ENCODE results near the gene SOX18.

The SOX18 gene

DNA sequence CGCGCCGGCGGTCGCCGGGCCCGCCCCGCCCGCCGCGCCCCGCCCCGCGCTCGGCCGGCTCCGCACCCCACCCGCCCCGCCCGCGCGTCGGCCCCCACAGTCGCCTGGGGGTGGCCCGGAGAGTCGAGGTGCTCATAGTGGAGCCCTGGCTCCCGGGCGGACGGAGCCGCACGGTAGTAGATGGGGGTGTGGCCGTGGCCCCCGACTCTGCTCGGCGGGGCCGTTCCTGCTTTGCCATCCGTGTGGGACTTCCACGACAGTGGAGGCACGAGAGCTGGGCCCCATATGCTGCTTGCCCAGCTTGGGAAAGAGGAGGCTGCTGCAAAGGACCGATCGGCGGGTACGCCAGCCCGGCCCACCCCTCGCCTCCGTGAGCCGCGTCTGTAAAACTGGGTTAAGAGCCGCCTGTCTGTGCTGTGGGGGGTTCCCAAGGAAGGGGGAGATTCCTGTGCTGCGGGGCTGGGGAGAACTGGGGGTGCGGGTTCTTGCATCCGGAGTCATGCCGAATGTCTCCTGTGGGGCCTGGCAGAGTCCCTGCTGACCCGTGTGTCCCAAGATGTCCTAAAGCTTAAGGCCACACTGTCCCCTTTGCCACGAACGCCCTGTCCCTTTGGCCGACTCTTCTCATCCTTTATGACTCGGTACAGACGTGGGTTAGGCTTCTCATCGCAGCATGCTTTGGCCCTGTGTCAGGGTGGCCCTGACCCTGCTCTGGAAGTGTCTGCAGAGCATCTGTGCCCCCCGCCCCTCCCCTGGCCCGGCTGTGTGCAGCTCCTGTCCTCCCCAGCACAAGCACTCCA, 30.8 kb upstream of the SOX18 start, which contains the start of gene OPRL1:
OPRL1 (plus strand) TSS at position 70 of the 800 bp plus-strand sequence. CDS start 12,639 bp downstream, outside the sequence.
- DNase-seq = no peak

DNA sequence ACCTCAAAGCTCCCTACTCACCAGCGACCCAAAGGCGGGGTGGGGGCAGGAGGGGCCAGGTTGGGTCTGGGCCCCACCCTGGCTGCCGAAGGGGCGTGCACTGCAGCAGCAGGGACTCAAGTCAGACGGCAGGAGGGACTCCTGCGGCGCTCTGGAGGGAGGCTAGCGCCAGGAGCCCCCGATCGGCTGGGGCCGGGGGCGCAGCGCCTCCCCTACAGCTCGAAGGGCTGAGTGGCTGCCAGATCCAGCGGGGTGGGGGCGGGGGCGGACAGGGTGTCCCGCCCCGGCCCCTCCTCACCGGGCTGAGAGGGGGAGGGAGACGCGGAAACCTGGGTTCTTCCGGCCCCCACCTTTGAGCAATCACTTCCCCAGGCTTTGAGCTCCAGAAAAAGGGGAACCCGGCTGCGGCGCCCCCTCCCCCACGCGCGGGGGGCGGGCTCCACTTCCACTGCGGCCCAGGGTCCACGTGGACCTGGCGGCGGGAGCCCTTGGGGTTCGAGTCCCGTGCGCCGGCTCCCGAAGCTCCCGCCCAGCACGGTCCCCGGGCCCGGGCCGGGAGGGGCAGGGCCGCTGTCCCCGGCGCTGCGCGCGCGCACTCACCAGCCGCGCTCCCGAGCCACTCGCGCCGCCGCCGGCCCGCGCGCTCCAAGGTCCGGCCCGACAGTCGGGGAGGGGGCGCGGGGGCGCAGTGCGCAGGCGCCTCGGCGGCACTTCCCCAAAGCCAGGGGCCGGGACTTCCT, 30.0 kb upstream of the SOX18 start, which contains the start of gene RGS19:
RGS19 (minus strand) TSS at position 246 of the 740 bp plus-strand sequence. CDS start 2,632 bp downstream, outside the sequence.
- DNase-seq = peak; percentile 73

DNA sequence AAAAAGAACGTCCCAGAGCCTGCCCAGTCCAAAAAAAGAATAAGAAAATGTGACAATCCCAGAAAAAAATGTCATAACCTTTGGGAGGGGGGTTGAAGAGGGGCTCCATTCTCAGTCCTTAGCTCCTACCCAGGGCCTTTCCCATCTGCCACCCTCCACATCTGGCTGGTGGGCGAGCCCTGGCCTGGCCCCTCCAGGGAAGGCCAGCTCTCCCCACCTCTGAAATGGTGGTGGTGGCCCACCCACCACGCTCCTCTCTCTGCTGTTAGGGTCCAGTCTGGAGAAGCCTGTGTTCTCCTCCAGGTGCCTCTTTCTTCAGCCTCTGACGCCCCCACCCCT, 29.5 kb upstream of the SOX18 start:
- DNase-seq = no peak

DNA sequence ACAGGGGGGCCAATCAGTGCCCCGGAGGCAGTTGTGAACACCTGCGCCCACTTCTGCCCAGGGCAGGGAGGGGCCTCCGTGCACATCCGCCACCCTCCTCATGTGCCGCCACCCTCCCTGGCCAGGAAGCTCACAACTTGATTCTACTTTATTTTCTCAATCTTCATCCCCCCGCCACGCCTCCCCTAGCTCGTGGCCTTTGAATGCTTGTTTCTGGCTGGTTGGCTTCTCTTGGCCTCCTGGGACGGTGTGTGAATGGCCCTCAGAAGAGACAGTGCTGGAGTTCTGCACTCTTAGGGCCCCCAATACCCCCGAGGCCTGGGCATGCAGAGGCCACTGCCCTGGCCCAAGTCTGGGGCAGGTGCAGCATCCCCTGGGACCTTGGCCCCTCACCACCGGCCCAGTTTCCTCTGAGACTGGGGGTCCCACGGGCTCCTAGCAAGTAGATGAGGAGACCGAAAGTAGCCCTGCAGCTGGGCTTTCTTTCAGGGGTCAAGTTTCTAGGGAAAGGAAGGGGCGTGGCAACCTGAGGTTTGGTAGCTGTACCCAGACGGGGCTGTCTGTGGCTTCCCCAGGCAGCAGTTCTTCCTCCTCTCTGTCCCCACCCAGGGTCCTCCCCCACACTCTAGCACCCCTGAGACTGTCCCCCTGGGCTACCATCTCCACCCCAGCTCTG, 28.6 kb upstream of the SOX18 start:
- no peak for DNase-seq

DNA sequence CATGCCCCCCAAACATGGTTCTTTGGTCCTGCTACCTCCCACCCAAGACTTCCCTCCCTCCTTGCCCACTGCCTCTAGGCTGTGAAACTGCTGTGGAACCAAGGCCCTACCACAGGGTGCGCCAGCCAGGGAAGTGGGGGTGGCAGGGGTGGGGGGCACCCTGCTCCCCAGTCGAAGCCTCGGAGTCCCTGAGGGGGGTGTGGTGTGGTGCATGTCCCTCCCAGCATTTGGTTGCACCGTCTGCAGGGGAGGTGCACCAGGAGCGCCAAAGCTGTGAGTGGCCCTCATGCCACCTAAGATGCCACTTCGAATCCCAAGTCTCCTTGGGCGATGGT, 28.1 kb upstream of the SOX18 start:
- no peak for DNase-seq

DNA sequence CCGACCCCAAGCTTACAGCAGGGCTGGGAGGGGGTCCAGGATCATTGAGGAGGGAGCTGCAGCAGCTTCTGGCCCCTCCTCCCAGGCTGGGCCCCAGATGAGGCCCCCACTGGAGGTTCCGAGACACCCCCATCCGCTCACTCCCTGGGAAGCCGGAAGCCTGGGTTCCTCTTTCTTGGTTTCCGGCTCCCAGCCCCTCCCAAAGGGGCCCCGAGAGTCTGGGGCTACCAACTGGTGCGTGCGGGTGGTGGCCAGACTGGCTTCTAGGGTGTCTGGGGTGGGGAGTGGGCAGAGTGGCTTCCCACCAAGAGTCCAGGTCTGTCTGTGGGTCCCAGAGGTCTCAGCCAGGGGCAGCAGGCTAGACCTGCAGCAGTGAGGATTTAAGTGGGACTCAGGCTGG, 27.7 kb upstream of the SOX18 start:
- no peak for DNase-seq

DNA sequence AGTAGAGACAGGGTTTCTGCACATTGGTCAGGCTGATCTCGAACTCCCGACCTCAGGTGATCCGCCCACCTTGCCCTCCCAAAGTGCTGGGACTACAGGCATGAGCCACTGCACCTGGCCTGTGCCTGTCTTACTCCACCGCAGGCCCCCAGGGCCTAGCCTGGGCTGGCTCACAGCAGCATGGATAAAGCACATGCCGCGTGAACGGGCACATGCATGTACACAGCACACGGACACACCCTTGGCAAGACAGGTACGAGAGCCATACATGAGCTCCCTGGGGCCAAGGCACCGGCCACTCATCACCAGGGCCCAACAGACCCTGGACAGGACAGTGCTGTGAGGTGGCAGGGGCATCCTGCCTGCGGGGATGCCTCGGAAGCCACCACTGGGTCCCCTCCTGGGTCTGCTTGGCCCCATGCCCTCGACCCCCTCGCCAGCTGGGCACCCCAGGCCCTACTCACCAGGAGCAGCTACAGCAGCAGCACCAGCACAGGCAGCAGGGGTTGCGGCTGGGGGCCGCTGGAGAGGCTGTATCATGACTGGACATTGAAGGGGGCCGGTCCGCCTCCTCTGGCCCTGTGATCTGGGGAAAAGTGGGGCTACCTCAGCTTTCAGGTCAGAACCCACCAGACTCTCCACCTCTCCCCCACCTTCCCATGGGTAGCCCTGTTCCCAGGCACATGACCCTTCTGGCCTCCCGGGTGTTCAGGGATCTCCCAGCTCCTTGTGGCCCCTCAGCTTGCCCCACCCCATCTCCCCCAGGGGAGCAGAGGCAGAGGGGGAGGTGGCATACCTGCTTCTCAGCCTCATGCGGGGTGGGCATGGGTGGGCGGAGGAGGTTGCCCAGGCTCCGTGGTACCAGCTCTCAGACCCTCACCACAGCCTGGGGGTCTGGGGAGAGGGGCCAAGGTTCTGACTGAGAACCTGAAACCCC, 26.9 kb upstream of the SOX18 start:
- DNase-seq = no peak

DNA sequence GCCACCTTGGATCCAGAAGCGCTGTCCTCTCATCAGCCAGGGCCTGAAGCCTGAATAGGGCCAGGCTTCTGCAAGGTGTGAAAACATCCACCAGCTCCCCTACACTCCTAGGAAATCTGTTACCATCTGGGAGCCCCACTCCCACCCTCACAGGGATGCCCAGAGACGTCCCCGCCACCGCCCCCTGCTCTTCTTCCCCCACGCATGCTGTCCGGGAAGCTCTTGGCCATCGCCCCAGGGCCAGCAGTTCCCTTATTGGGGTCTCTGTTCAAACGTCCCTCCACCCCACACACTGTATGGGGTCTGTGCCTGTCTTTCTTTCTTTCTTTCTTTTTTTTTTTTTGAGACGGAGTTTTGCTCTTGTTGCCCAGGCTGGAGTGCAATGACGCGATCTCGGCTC, 26.1 kb upstream of the SOX18 start:
- no peak for DNase-seq

DNA sequence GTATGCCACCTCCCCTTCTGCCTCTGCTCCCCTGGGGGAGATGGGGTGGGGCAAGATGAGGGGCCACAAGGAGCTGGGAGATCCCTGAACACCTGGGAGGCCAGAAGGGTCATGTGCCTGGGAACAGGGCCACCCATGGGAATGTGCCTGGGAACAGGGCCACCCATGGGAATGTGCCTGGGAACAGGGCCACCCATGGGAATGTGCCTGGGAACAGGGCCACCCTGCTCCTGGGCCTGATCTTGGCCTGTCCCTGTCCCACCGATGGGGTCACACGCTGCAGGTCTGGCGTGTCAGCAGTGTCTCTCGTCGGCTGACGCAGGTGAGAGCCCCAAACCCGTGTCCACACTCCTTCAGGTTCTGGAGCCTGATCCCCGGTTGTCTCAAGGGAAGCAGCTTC, 25.5 kb upstream of the SOX18 start:
- DNase-seq = no peak

DNA sequence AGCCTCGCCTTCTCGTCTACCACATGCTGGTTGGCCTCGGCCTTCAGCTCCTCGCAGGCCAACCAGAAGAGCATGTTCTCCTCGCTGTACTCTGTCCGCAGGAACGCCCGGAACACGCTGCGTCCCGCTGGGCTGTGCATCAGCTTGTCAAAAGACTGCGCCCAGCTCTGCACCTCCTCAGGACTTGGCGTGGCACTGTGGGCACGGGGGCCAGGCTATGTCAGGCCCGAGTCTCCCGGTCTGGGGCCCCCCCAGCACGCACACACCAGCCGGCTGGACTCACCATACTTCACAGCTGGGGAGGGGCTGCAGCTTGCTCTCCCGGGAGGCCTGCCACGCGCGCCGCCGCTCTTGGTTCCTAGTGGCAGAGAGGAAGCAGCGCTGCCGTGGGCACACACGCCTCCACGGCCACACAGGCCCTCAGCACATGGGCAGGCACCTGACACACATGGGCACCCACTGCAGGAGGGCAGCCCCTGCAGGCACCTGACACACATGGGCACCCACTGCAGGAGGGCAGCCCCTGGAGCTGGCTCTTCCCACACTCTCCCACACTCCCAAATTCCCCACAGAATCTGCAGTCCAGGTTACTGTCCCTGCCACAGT, 24.8 kb upstream of the SOX18 start:
- no peak for DNase-seq

DNA sequence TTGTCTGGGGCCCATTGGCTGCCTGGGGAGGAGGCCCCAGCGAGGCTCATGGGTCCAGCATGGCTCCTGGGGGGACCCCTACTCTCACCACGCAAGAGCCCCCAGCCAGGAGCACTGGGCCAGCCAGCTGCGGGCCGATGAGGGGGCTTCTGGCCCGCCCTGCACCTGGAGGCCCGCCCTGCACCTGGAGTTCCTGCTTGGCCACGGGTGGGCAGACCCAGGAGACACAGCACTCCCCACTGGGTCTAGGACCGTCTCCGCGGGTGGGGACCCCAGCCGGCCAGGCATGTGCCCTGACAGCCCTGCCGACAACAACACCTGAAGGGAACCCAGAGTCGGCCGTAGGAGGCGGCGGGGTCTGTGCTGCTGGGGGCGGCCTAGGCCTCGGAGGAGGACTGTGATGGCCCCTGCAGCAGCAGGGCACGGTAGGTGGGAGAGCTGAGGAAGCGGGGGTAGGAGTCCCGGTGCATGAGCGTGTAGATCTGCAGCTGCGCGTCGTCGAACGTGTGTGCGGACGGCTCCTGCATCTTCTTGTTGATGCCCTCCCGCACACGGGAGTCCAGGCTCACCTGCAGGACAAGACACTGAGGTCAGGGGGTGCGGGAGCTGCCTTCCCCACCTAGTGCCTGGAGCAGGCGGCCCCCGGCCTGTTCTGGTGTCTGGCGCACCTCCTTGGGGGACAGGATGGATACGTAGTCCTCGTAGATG, 24.2 kb upstream of the SOX18 start:
- DNase-seq = no peak

DNA sequence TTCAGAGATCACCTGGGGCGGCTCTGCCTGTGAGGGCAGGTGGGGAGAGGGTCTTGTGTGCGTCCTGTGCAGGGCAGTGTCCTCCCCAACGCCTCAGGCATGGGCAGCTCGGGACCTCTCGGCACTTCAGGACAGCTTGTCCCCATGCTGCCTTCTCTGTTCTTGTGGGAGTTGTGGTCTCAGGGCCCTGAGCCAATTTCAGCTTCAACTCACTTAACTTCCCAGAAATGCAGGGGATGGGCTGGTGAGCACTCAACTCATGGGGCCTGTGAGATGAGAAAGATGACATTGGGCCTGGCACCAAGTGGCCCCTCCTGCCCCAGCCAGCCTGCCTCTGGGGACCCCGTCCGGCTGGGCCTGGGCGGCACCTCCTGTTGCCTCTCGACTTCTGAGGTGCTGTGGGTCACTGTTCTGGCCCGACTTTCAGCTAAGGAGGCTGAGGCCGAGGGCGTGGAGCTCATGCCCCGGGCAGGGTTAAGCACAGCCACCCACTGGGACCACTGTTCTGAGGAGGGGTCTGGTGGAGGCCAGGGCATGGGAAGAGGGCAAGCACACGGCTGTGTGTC, 23.1 kb upstream of the SOX18 start:
- DNase-seq = no peak

DNA sequence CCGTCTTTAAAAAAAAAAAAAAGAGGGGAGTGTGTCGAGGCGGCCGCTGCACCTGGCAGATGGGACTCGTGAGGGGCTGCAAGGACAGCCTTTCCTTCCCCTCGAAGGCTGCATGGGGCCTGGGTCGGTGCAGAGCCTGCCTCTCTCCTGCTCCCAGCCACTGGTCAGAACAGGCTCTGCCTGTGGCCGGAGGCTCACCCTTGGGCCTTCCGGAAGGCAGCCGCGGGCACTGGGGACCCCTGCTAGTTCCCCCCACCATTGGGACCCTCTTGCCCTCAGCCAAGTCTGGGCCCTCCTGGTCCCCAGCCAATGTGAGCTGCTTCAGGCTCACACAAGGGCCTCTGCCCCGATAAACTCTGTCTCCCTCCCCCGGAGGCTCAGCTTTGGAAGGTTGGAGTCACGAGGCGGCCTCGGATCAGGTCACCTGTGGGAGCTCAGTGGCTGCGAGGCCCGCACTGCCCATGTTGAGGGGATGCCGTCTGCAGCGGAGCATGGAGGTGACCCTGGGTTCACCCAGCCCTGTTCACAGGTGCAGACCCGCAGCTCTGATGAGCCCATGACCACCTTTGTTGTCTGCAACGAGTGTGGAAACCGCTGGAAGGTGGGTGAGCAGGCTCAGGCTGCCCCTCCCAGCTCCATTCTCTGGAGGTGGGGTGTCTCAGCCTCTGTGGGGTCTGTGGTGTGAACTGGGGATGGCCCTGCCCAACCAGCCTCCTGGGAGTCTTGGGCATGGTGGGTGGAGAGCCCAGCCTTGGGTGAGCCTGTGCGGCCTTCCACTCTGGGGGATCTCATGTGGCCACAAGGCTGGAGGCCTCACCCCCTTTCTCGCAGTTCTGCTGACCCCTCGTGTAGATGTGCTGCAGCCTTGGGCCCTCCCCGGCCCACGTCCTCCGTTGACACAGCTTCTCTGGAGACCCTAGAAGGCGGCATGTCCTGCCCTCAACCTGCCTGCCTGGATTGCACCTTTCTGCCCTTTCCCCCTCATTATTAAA, 22.2 kb upstream of the SOX18 start:
- DNase-seq = no peak

DNA sequence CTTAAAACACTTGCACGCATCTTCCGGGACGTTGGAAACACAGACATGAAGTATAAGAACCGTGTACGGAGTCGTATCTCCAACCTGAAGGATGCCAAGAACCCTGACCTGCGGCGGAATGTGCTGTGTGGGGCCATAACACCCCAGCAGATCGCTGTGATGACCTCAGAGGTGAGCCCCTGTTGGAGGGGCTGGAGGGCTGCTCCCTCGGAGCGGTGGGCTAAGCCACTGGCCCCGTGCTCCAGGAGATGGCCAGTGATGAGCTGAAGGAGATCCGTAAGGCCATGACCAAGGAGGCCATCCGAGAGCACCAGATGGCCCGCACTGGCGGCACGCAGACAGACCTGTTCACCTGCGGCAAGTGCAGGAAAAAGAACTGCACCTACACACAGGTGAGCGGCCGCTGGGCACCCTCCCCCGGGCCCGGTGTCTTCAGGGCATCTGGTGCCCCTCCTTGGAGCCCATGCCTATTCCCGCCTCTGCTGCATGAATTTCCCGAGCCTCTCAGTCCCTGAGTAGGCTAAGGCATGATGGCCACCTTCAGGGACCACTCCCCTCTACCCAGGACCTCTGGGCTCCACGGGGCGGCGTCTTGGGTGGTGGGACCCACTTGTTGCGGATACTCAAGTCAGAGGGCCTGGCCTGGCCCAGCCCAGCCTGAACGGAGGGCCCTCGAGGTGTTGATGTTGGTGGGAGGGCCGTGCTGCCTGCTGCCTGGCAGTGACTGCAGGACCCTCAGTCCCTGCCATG, 21.0 kb upstream of the SOX18 start:
- no peak for DNase-seq

DNA sequence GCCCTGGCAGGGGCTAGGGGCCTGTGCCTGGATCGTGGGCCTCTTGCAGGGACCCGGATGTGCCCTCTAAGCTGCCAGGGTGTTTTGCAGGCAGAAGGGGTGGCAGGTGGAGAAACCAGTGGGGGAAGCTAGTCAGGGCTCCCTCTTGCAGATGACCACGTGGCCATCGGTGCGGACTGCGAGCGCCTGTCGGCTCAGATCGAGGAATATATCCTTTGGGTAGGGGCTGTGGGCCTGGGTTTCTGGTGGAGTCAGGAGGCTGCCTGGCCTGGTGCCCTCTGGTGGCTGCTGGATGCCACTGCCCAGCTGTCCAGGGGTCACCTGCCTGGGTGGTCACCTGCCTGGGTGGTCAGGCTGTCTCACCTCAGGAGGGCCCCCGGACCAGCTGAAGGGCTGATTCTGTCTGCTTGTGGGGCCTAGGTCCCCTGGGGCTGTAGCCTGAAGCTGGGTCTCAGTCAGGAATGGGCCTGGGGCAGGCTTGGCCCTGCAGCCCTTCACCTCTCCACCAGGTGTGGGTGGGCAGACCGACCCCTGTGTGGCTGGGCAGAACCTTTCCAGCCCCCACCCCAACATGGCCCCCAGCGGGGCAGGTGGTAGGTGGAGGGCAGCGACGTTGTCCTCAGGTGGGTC, 20.3 kb upstream of the SOX18 start:
- DNase-seq = no peak

DNA sequence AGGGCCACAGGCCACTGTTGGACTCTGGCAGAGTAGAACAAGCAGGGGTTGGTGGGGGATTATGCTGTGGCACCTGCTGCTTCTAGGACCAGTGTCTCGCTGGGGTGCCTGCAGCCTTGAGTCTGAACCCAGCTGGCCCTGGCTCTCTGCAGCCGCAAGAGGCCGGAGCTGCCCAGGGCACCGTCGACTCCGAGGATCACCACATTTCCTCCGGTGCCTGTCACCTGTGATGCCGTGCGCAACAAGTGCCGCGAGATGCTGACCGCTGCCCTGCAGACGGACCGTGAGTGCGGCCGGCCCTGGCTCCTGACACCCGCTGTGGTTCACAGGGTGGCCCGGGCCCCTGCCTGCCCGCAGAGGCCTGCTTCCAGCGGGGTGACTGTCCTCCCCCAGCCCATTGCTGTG, 19.8 kb upstream of the SOX18 start:
- DNase-seq = no peak

DNA sequence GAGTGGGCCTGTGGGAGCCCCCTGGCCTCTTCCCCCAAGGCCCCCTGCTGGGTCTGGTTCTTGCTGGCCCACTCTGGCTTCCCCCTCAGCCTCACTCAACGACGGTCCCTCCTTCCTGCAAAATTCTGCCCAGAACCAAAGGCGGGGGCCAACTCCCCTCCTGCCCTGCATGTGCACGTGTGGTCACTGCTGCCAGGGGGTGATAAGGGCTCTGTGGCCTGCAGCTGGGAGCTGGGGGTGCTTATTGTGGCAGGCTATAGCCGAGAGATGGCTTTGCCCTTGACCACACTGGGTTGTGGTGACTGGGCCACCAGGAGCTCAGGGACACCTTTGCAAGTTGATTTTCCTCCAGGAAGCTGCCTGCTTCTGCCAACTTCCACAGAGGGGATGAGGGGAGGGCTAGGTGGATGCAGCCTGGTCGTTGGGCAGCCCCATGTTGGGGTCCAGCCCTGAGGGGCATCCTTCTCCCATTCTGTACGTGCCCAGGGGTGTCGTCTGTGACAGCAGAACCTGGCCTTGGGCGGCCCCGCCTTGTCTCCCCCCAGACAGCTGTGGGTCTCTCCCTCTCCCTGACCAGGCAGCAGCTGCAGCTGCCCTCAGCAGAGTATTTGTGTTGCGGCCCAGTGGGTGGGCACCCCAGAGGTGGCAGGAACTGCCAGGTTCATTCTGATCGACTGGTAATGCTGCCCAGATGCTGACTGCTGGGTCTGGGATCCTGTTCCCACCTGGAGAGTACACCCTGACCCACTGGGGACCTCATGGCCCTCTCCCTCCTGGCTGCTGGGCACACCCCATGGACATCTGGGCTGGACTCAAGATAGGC, 19.2 kb upstream of the SOX18 start:
- no peak for DNase-seq

Data from EL (cell line).